SK-N-SH treated with all-trans-retinoic acid at 6 μM for 48 hours (cell line): ENCODE measurements around the gene CCBE1.

Experiments used
- ATAC-seq: fragments of 200-7000 bp; cut with Tn5 transposase; 3 replicates; pipeline ENCODE4 v1.9.1; 2020; ENCODE audit warnings: mild to moderate bottlenecking, moderate library complexity
- ARNTL ChIP-seq: fragments of 450-650 bp; formaldehyde crosslinking; IDR thresholded peaks from 2 replicates; pipeline ENCODE4 v1.5.0; 2020; ENCODE audit warnings: low read depth, mild to moderate bottlenecking, moderate library complexity, borderline replicate concordance
- CREB5 ChIP-seq: fragments of 250-450 bp; sonication (Bioruptor Pico); IDR thresholded peaks from 2 replicates; pipeline ENCODE4 v1.5.1; 2020; ENCODE audit warnings: low read depth, mild to moderate bottlenecking, moderate library complexity
- CSDC2 ChIP-seq: fragments of 250-450 bp; sonication (Bioruptor Pico); IDR thresholded peaks from 2 replicates; pipeline ENCODE4 v1.5.0; 2020; ENCODE audit warnings: mild to moderate bottlenecking, moderate library complexity
- CSRNP3 ChIP-seq: fragments of 250-450 bp; sonication (Bioruptor Pico); IDR thresholded peaks from 2 replicates; pipeline ENCODE4 v1.5.1; 2021; ENCODE audit warnings: mild to moderate bottlenecking, moderate library complexity
- ESRRG ChIP-seq: fragments of 250-450 bp; sonication (Bioruptor Pico); IDR thresholded peaks from 2 replicates; pipeline ENCODE4 v1.6.1; 2021; ENCODE audit warnings: mild to moderate bottlenecking
- GLIS3 ChIP-seq: fragments of 250-450 bp; sonication (Bioruptor Pico); IDR thresholded peaks from 2 replicates; pipeline ENCODE4 v1.5.0; 2020; ENCODE audit warnings: mild to moderate bottlenecking, moderate library complexity
- ISL1 ChIP-seq: fragments of 250-450 bp; sonication (Bioruptor Pico); IDR thresholded peaks from 2 replicates; pipeline ENCODE4 v2.1.2; 2022; ENCODE audit warnings: mild to moderate bottlenecking, moderate library complexity
- PATZ1 ChIP-seq: fragments of 250-450 bp; sonication (Bioruptor Pico); IDR thresholded peaks from 2 replicates; pipeline ENCODE4 v1.8.0; 2020; ENCODE audit warnings: mild to moderate bottlenecking, moderate library complexity, borderline replicate concordance
- POU6F1 ChIP-seq: fragments of 250-450 bp; sonication (Bioruptor Pico); IDR thresholded peaks from 2 replicates; pipeline ENCODE4 v1.8.0; 2021; ENCODE audit warnings: low read depth, mild to moderate bottlenecking, moderate library complexity, borderline replicate concordance
- RARB ChIP-seq: fragments of 250-450 bp; sonication (Bioruptor Pico); IDR thresholded peaks from 2 replicates; pipeline ENCODE4 v1.8.0; 2021; ENCODE audit warnings: mild to moderate bottlenecking, moderate library complexity
- TCF4 ChIP-seq: fragments of 250-450 bp; sonication (Bioruptor Pico); IDR thresholded peaks from 2 replicates; pipeline ENCODE4 v1.8.0; 2021; ENCODE audit warnings: mild to moderate bottlenecking, moderate library complexity, borderline replicate concordance
- TOX ChIP-seq: fragments of 250-450 bp; sonication (Bioruptor Pico); IDR thresholded peaks from 2 replicates; pipeline ENCODE4 v1.8.0; 2021; ENCODE audit warnings: mild to moderate bottlenecking, moderate library complexity, borderline replicate concordance
- TSHZ2 ChIP-seq: fragments of 250-450 bp; sonication (Bioruptor Pico); IDR thresholded peaks from 2 replicates; pipeline ENCODE4 v1.5.0; 2020; ENCODE audit warnings: mild to moderate bottlenecking, moderate library complexity
- ZFP30 ChIP-seq: fragments of 450-650 bp; formaldehyde crosslinking; IDR thresholded peaks from 2 replicates; pipeline ENCODE4 v1.5.0; 2022; ENCODE audit warnings: mild to moderate bottlenecking, moderate library complexity
- ZNF565 ChIP-seq: fragments of 450-650 bp; formaldehyde crosslinking; conservative IDR thresholded peaks from 2 replicates; pipeline ENCODE4 v1.5.0; 2020; ENCODE audit warnings: low read depth, mild to moderate bottlenecking, moderate library complexity
- ZNF70 ChIP-seq: fragments of 450-650 bp; formaldehyde crosslinking; IDR thresholded peaks from 2 replicates; pipeline ENCODE4 v1.5.0; 2020; ENCODE audit warnings: mild to moderate bottlenecking, moderate library complexity
- ZNF8 ChIP-seq: fragments of 450-650 bp; formaldehyde crosslinking; IDR thresholded peaks from 2 replicates; pipeline ENCODE4 v1.5.0; 2020; ENCODE audit warnings: mild to moderate bottlenecking, moderate library complexity

Gene CCBE1

GRCh38 chr18:59646228-59646962 is 50.8 kb downstream of the CCBE1 start (continued):
- TF ChIP-seq CSRNP3 (CRISPR knock-in tag) = no peak

- ATAC-seq = no peak
- TF ChIP-seq ZNF565 (CRISPR knock-in tag) (no peak), ZFP30 (CRISPR knock-in tag) (no peak), TOX (no peak), PATZ1 (CRISPR knock-in tag) (no peak), CSDC2 (CRISPR knock-in tag) (no peak), ESRRG (no peak), RARB (CRISPR knock-in tag) (no peak), TCF4 (CRISPR knock-in tag) (no peak), POU6F1 (CRISPR knock-in tag) (no peak), CREB5 (no peak)
- TF ChIP-seq, all 23 proteins: peak for 0
Measured at GRCh38 chr18:59643740-59644139, 53.5 kb downstream of the CCBE1 start.

- no peak for ATAC-seq
- TF ChIP-seq GLIS3 (CRISPR knock-in tag) (no peak), ISL1 (no peak), ZNF70 (CRISPR knock-in tag) (no peak), ARNTL (CRISPR knock-in tag) (no peak), ESRRG (no peak), TSHZ2 (CRISPR knock-in tag) (no peak), PATZ1 (CRISPR knock-in tag) (no peak), CSDC2 (CRISPR knock-in tag) (no peak), ZNF565 (CRISPR knock-in tag) (no peak), ZNF8 (CRISPR knock-in tag) (no peak), TCF4 (CRISPR knock-in tag) (no peak), RARB (CRISPR knock-in tag) (no peak), ZFP30 (CRISPR knock-in tag) (no peak)
Measured at GRCh38 chr18:59640721-59641120, 56.5 kb downstream of the CCBE1 start.
